GM12878 (cell line): ENCODE measurements around the gene F13A1.

Source experiments
- ASH2L ChIP-seq: fragments of 300-600, 200-600 bp; sonication (generic); IDR thresholded peaks from 2 replicates; pipeline ENCODE4 v1.6.1; 2017; ENCODE audit warnings: low read depth, mild to moderate bottlenecking, borderline replicate concordance
- EP300 ChIP-seq, 2 experiments: fragments of 150-350 bp in 1 of 2; IDR thresholded peaks; 2 replicates each; pipeline ENCODE4 v1.6.1; 2011 to 2012; ENCODE audit warnings: low read depth in 2 of 2, low read length in 2 of 2, borderline replicate concordance in 1 of 2, improper control_type of control experiment in 1 of 2, inconsistent platforms in 1 of 2; ENCODE audit not compliant: control insufficient read depth in 1 of 2
- EZH2 ChIP-seq: IDR thresholded peaks from 2 replicates; pipeline ENCODE4 v1.6.1; 2012; ENCODE audit warnings: low read depth, mild to moderate bottlenecking, control low read depth, inconsistent platforms, low read length, borderline replicate concordance; ENCODE audit not compliant: control insufficient read depth
- POLR2A ChIP-seq: IDR thresholded peaks from 2 replicates; pipeline ENCODE4 v1.6.1; 2011; ENCODE audit warnings: low read depth, mild to moderate bottlenecking, low read length
- POLR2AphosphoS5 ChIP-seq: IDR thresholded peaks from 2 replicates; pipeline ENCODE4 v1.6.1; 2011; ENCODE audit warnings: mild to moderate bottlenecking, low read length, inconsistent platforms
- SRF ChIP-seq, 2 experiments: IDR thresholded peaks; 2 replicates each; pipeline ENCODE4 v1.6.1; 2011; ENCODE audit warnings: low read depth in 2 of 2, low read length in 2 of 2, mild to moderate bottlenecking in 1 of 2, moderate library complexity in 1 of 2
- TAF1 ChIP-seq: IDR thresholded peaks from 2 replicates; pipeline ENCODE4 v1.6.1; 2011; ENCODE audit warnings: mild to moderate bottlenecking, low read depth, low read length, borderline replicate concordance
- TF ChIP-seq, protein P1 (sequence below), 3 experiments: IDR thresholded peaks in 2 of 3; conservative IDR thresholded peaks in 1 of 3; 2 replicates each; pipeline ENCODE4 v1.5.1; 2011; ENCODE audit warnings: low read depth in 3 of 3, low read length in 3 of 3, mild to moderate bottlenecking in 3 of 3, control low read depth in 2 of 3, moderate library complexity in 2 of 3, inconsistent platforms in 1 of 3, mixed read lengths in 1 of 3; ENCODE audit not compliant: control insufficient read depth in 2 of 3, insufficient read depth in 1 of 3; ENCODE audit errors: extremely low read depth in 1 of 3
- TF ChIP-seq, protein P2 (sequence below): IDR thresholded peaks from 2 replicates; pipeline ENCODE4 v1.6.1; 2012; ENCODE audit warnings: mild to moderate bottlenecking, low read depth, low read length
- TF ChIP-seq, protein P3 (sequence below): IDR thresholded peaks from 2 replicates; pipeline ENCODE4 v1.6.1; 2012; ENCODE audit warnings: low read depth, low read length, improper control_type of control experiment

GRCh38 chr6:6305575-6305974, 14.9 kb downstream of the F13A1 start:
- TF ChIP-seq POLR2AphosphoS5 = no peak
- TF ChIP-seq, protein P1, sequence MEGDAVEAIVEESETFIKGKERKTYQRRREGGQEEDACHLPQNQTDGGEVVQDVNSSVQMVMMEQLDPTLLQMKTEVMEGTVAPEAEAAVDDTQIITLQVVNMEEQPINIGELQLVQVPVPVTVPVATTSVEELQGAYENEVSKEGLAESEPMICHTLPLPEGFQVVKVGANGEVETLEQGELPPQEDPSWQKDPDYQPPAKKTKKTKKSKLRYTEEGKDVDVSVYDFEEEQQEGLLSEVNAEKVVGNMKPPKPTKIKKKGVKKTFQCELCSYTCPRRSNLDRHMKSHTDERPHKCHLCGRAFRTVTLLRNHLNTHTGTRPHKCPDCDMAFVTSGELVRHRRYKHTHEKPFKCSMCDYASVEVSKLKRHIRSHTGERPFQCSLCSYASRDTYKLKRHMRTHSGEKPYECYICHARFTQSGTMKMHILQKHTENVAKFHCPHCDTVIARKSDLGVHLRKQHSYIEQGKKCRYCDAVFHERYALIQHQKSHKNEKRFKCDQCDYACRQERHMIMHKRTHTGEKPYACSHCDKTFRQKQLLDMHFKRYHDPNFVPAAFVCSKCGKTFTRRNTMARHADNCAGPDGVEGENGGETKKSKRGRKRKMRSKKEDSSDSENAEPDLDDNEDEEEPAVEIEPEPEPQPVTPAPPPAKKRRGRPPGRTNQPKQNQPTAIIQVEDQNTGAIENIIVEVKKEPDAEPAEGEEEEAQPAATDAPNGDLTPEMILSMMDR (IDR thresholded peaks at IDR 0.05 in 2 of 3, conservative IDR thresholded peaks at IDR 0.05 in 1 of 3; ENCODE audit: control insufficient read depth in 2 of 3, extremely low read depth in 1 of 3, insufficient read depth in 1 of 3, low read depth in 3 of 3, low read length in 3 of 3) = no peak
- no peak for TF ChIP-seq SRF (IDR thresholded peaks at IDR 0.05; ENCODE audit: low read depth in 2 of 2, low read length in 2 of 2)
- TF ChIP-seq, protein P2, sequence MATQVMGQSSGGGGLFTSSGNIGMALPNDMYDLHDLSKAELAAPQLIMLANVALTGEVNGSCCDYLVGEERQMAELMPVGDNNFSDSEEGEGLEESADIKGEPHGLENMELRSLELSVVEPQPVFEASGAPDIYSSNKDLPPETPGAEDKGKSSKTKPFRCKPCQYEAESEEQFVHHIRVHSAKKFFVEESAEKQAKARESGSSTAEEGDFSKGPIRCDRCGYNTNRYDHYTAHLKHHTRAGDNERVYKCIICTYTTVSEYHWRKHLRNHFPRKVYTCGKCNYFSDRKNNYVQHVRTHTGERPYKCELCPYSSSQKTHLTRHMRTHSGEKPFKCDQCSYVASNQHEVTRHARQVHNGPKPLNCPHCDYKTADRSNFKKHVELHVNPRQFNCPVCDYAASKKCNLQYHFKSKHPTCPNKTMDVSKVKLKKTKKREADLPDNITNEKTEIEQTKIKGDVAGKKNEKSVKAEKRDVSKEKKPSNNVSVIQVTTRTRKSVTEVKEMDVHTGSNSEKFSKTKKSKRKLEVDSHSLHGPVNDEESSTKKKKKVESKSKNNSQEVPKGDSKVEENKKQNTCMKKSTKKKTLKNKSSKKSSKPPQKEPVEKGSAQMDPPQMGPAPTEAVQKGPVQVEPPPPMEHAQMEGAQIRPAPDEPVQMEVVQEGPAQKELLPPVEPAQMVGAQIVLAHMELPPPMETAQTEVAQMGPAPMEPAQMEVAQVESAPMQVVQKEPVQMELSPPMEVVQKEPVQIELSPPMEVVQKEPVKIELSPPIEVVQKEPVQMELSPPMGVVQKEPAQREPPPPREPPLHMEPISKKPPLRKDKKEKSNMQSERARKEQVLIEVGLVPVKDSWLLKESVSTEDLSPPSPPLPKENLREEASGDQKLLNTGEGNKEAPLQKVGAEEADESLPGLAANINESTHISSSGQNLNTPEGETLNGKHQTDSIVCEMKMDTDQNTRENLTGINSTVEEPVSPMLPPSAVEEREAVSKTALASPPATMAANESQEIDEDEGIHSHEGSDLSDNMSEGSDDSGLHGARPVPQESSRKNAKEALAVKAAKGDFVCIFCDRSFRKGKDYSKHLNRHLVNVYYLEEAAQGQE = no peak
- TF ChIP-seq ASH2L = no peak
- no peak for TF ChIP-seq TAF1
- TF ChIP-seq POLR2A = no peak
- no peak for TF ChIP-seq EZH2
- no peak for TF ChIP-seq EP300 (IDR thresholded peaks at IDR 0.05; ENCODE audit: borderline replicate concordance in 1 of 2, control insufficient read depth in 1 of 2, low read depth in 2 of 2, low read length in 2 of 2)
- TF ChIP-seq, protein P3, sequence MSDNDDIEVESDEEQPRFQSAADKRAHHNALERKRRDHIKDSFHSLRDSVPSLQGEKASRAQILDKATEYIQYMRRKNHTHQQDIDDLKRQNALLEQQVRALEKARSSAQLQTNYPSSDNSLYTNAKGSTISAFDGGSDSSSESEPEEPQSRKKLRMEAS = no peak
